Measurements from ENCODE around the gene CTIF. TPM values are rescaled to one million over a fixed set of nuclear protein-coding genes. Genes with fewer than 3 reads are reported as not detected.

The CTIF gene
- total RNA-seq, 2 donors from 2014 or later = 30.6 to 61.2 TPM

DNA sequence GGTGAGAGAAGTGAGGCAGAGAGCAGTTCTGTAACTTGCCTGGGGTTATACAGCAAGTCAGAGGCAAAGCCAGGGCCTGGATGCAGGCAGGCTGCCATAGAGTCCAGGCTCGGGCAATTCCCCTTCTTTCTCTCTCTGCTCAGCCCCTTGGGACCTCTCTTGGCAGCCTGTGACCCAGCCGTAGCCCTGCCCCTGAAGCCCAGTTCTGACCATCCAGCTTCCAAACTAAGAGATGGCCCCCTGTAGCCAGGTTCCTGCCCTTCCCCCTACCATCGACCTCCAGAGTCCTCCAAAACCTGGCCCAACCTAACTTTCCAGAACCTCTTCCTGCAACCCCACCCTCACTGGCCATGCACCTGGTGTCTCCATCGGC lies 201.2 kb downstream of the CTIF start:
- H3K27me3 ChIP-seq = no peaks in the 10 kb centered on the region
- no peak for TF ChIP-seq CTCF (IDR thresholded peaks at IDR 0.05)
- no peaks in the 10 kb centered on the region for H3K36me3 ChIP-seq
- peaks cover 0 to 69% of the 10 kb centered on the region in 2 donors for H3K4me1 ChIP-seq
- H3K4me3 ChIP-seq = no peak overlapping the region
- no peaks in the 10 kb centered on the region for H3K9me3 ChIP-seq
- peak overlapping the region in 1 of 2 donors; percentile 1 for H3K27ac ChIP-seq
- DNase-seq (ENCODE audit: low spot score) = no peak

- Histone ChIP-seq H3K27ac (no peak overlapping the region), H3K4me3 (no peak overlapping the region), H3K9me3 (no peaks in the 10 kb centered on the region), H3K36me3 (no peaks in the 10 kb centered on the region), H3K4me1 (peaks cover 0 to 60% of the 10 kb centered on the region in 2 donors), H3K27me3 (no peaks in the 10 kb centered on the region)
- TF ChIP-seq CTCF (IDR thresholded peaks at IDR 0.05) = no peak
- no peak for DNase-seq (ENCODE audit: low spot score)
These were observed 202.1 kb downstream of the CTIF start for GRCh38 chr18:48740851-48741485.

DNA sequence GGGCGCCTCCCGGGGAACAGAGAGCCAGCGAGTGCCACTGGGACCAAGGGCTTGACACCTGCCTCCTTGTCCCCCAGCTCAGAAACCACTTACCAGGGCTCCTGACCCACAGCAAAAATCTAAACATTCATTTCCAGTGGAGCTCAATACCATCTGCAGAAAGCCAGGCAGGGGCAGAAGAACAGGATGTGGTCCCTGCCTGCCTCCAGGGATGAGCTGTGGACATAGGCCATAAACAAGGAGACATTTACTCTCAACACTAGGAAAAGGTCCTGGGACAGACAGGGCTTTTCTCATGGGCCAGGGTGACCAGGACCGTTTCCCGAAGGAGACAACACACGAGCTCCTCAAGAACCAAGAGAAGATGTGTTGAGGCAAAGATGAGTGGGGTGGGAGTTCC lies 203.0 kb downstream of the CTIF start:
- Histone ChIP-seq H3K27ac (peak overlapping the region; percentile 31 to 44), H3K27me3 (no peaks in the 10 kb centered on the region), H3K9me3 (no peaks in the 10 kb centered on the region), H3K4me1 (peaks cover 0 to 59% of the 10 kb centered on the region in 2 donors), H3K4me3 (no peak overlapping the region), H3K36me3 (no peaks in the 10 kb centered on the region)
- no peak for DNase-seq (ENCODE audit: low spot score)
- no peak for TF ChIP-seq CTCF (IDR thresholded peaks at IDR 0.05)

- TF ChIP-seq CTCF (IDR thresholded peaks at IDR 0.05) = no peak
- no peak for DNase-seq (ENCODE audit: low spot score)
- H3K9me3 ChIP-seq = no peaks in the 10 kb centered on the region
- peaks cover 0 to 59% of the 10 kb centered on the region in 2 donors for H3K4me1 ChIP-seq
- no peaks in the 10 kb centered on the region for H3K36me3 ChIP-seq
- no peak overlapping the region for H3K4me3 ChIP-seq
- H3K27ac ChIP-seq = peak overlapping the region; percentile 44 to 46
- no peaks in the 10 kb centered on the region for H3K27me3 ChIP-seq
These were observed 203.5 kb downstream of the CTIF start for GRCh38 chr18:48742304-48742703.

- H3K4me3 ChIP-seq = no peak overlapping the region
- peak; percentile 86 for DNase-seq (ENCODE audit: low spot score)
- no peak for TF ChIP-seq CTCF (IDR thresholded peaks at IDR 0.05)
- peak overlapping the region; percentile 44 to 46 for H3K27ac ChIP-seq
- no peaks in the 10 kb centered on the region for H3K27me3 ChIP-seq
- H3K9me3 ChIP-seq = no peaks in the 10 kb centered on the region
- peaks cover 0 to 59% of the 10 kb centered on the region in 2 donors for H3K4me1 ChIP-seq
- H3K36me3 ChIP-seq = no peaks in the 10 kb centered on the region
These were observed 204.1 kb downstream of the CTIF start for GRCh38 chr18:48742706-48743475.

All from right atrium auricular region (tissue), 2 donors.